K562 (cell line): ENCODE results near the gene HPD. TPM values are rescaled to one million over a fixed set of nuclear protein-coding genes. Genes with fewer than 3 reads are reported as not detected.

Experiments used
- ATAC-seq: fragments of 200-7000 bp; cut with Tn5 transposase; 3 replicates; pipeline ENCODE4 v1.9.1; 2020; ENCODE audit warnings: moderate library complexity
- BruUV-seq: library from RNA; stranded (reverse); fragments of 400-500 nt; replicated peaks from 2 replicates; lab custom pipeline; 2021; lab: Mats Ljungman, UMichigan
- CTCF ChIA-PET: fragments of 300-600 bp; formaldehyde crosslinking; extraction: SDS; loops from one replicate; lab custom pipeline; 2021; ENCODE audit warnings: low intra/inter-chr PET ratio; lab: Yijun Ruan, JAX
- POLR2A ChIA-PET: fragments of 300-600, 350-650 bp; sonication (Branson Sonifier 250); formaldehyde crosslinking; extraction: SDS; loops from one replicate; lab custom pipeline; 2021; ENCODE audit warnings: antibody characterized with exemption, inconsistent platforms; lab: Yijun Ruan, JAX
- DNase-seq, 4 experiments: peaks; one replicate each; pipeline versions ENCODE4 v3.0.0 to v3.0.0-alpha.2; 2011 to 2018; ENCODE audit warnings: low spot score in 3 of 4, mixed read lengths in 3 of 4; ENCODE audit errors: extremely low read depth in 1 of 4
- FAIRE-seq: peaks from 2 replicates; lab custom pipeline; 2011; peaks lifted over from hg19 to GRCh38; lab: Jason Lieb, UNC
- H2AFZ ChIP-seq: 2 replicates; pipeline ENCODE4 v1.6.0; 2011; ENCODE audit warnings: low read depth, low read length, control low read depth, inconsistent platforms
- H3K27ac ChIP-seq: fragments of 200-600 bp; 3 replicates; pipeline ENCODE4 v1.8.0; 2011; ENCODE audit warnings: low read depth, mild to moderate bottlenecking, control low read depth, inconsistent platforms, low read length, moderate library complexity, mixed read lengths; ENCODE audit errors: extremely low read depth
- H3K27me3 ChIP-seq, 2 experiments: fragments of 300-600 bp in 1 of 2; 2 replicates in 1 of 2; 3 replicates in 1 of 2; pipeline versions ENCODE4 v1.6.0 to v1.8.0; 2011; ENCODE audit warnings: inconsistent platforms in 2 of 2, low read length in 2 of 2, mild to moderate bottlenecking in 1 of 2, mixed read lengths in 1 of 2, moderate library complexity in 1 of 2; ENCODE audit not compliant: control insufficient read depth in 2 of 2, insufficient read depth in 2 of 2
- H3K36me3 ChIP-seq: fragments of 300-600 bp; 3 replicates; pipeline ENCODE4 v1.8.0; 2011; ENCODE audit warnings: mild to moderate bottlenecking, low read length, inconsistent platforms; ENCODE audit not compliant: control insufficient read depth, insufficient read depth
- H3K4me1 ChIP-seq, 2 experiments: fragments of 200-600 bp in 1 of 2; replicated peaks in 1 of 2; 2 replicates in 1 of 2; 3 replicates in 1 of 2; pipeline versions ENCODE4 v1.5.1 to v1.8.0; 2011; ENCODE audit warnings: inconsistent platforms in 2 of 2, low read length in 2 of 2, mild to moderate bottlenecking in 1 of 2, mixed read lengths in 1 of 2, moderate library complexity in 1 of 2; ENCODE audit not compliant: control insufficient read depth in 2 of 2, insufficient read depth in 2 of 2
- H3K4me2 ChIP-seq: 2 replicates; pipeline ENCODE4 v1.6.1; 2011; ENCODE audit warnings: low read length, control low read depth, inconsistent platforms, mixed read lengths; ENCODE audit not compliant: insufficient read depth
- H3K4me3 ChIP-seq: fragments of 200-600 bp; sonication (generic), shearing (Covaris generic); 2 replicates; pipeline ENCODE4 v1.5.1; 2016; ENCODE audit warnings: control low read depth, inconsistent platforms
- H3K79me2 ChIP-seq: fragments of 200-600 bp; 3 replicates; pipeline ENCODE4 v1.8.0; 2011; ENCODE audit warnings: low read length, inconsistent platforms; ENCODE audit not compliant: control insufficient read depth, insufficient read depth
- H3K9ac ChIP-seq, 2 experiments: 2 replicates each; pipeline versions ENCODE4 v1.6.0 to v1.6.1; 2011; ENCODE audit warnings: low read depth in 2 of 2, low read length in 2 of 2, control low read depth in 1 of 2, inconsistent platforms in 1 of 2, mild to moderate bottlenecking in 1 of 2, mixed read lengths in 1 of 2; ENCODE audit not compliant: insufficient read depth in 1 of 2
- H3K9me1 ChIP-seq: one replicate; pipeline ENCODE4 v1.6.0; 2011; ENCODE audit warnings: inconsistent platforms, mild to moderate bottlenecking, low read length, moderate library complexity; ENCODE audit not compliant: control insufficient read depth, insufficient read depth
- H3K9me3 ChIP-seq: replicated peaks from 2 replicates; pipeline ENCODE4 v1.5.1; 2011; ENCODE audit warnings: low read depth, low read length, inconsistent platforms; ENCODE audit not compliant: control insufficient read depth, insufficient read depth
- H4K20me1 ChIP-seq: replicated peaks from 2 replicates; pipeline ENCODE4 v1.6.1; 2011; ENCODE audit warnings: low read length, inconsistent platforms, mixed read lengths; ENCODE audit not compliant: control insufficient read depth, insufficient read depth
- ARID1B ChIP-seq: fragments of 450-650 bp; IDR thresholded peaks from 2 replicates; pipeline ENCODE4 v1.6.1; 2016; ENCODE audit warnings: antibody characterized with exemption, mild to moderate bottlenecking, inconsistent platforms
- ATF1 ChIP-seq, 2 experiments: fragments of 450-650 bp in 1 of 2; IDR thresholded peaks; 2 replicates each; pipeline ENCODE4 v1.6.1; 2016; ENCODE audit warnings: missing compliant biosample characterization in 1 of 2, missing genetic modification characterization in 1 of 2
- CCAR2 ChIP-seq: fragments of 200-400 bp; formaldehyde crosslinking; IDR thresholded peaks from 2 replicates; pipeline ENCODE4 v1.6.1; 2017; ENCODE audit warnings: mild to moderate bottlenecking, low read depth, low read length
- ETS2 ChIP-seq: IDR thresholded peaks from 2 replicates; pipeline ENCODE4 v1.6.1; 2016; ENCODE audit warnings: borderline replicate concordance, missing genetic modification characterization, mild to moderate bottlenecking, moderate library complexity, missing compliant biosample characterization; ENCODE audit not compliant: poor library complexity, severe bottlenecking
- FOXK1 ChIP-seq: sonication (generic); formaldehyde crosslinking; IDR thresholded peaks from 2 replicates; pipeline ENCODE4 v1.8.0; 2022; ENCODE audit warnings: missing genetic modification reagents, mild to moderate bottlenecking, borderline replicate concordance
- FOXP1 ChIP-seq: sonication (generic); formaldehyde crosslinking; IDR thresholded peaks from 2 replicates; pipeline ENCODE4 v1.8.0; 2022; ENCODE audit warnings: mild to moderate bottlenecking, missing genetic modification reagents
- GATA2 ChIP-seq: sonication (generic); formaldehyde crosslinking; IDR thresholded peaks from 2 replicates; pipeline ENCODE4 v1.4.0; 2020; ENCODE audit warnings: mild to moderate bottlenecking, missing genetic modification reagents
- HIVEP1 ChIP-seq: fragments of 250-450 bp; sonication (Bioruptor Pico); IDR thresholded peaks from 2 replicates; pipeline ENCODE4 v1.4.0; 2020; ENCODE audit warnings: mild to moderate bottlenecking
- ILF3 ChIP-seq: fragments of 450-650 bp; IDR thresholded peaks from 2 replicates; pipeline ENCODE4 v1.6.1; 2018; ENCODE audit warnings: antibody characterized with exemption, mild to moderate bottlenecking, moderate library complexity, borderline replicate concordance
- KDM1A ChIP-seq, 2 experiments: fragments of 450-650 bp; IDR thresholded peaks; 2 replicates each; pipeline ENCODE4 v1.6.1; 2016; ENCODE audit warnings: mild to moderate bottlenecking in 2 of 2
- NRF1 ChIP-seq, 2 experiments: fragments of 450-650 bp; IDR thresholded peaks in 1 of 2; conservative IDR thresholded peaks in 1 of 2; 2 replicates each; pipeline ENCODE4 v1.6.1; 2014; ENCODE audit warnings: mild to moderate bottlenecking in 2 of 2
- POLR3A ChIP-seq: IDR thresholded peaks from 2 replicates; pipeline ENCODE4 v1.6.1; 2011; ENCODE audit warnings: borderline replicate concordance, mild to moderate bottlenecking, moderate library complexity; ENCODE audit not compliant: insufficient read length, insufficient read depth; ENCODE audit errors: extremely low read depth
- PTRF ChIP-seq: fragments of 450-650 bp; IDR thresholded peaks from 2 replicates; pipeline ENCODE4 v1.6.1; 2016; ENCODE audit warnings: mild to moderate bottlenecking, missing genetic modification characterization, missing compliant biosample characterization
- TRIM24 ChIP-seq, 2 experiments: fragments of 450-650 bp; IDR thresholded peaks; 2 replicates each; pipeline ENCODE4 v1.6.1; 2016
- ZKSCAN1 ChIP-seq: fragments of 150-350 bp; IDR thresholded peaks from 2 replicates; pipeline ENCODE4 v1.6.1; 2016; ENCODE audit warnings: low read depth, low read length
- ZMIZ1 ChIP-seq, 2 experiments: fragments of 150-350 bp in 1 of 2; IDR thresholded peaks; 2 replicates each; pipeline ENCODE4 v1.6.1; 2012 to 2016; ENCODE audit warnings: low read depth in 2 of 2, low read length in 2 of 2, mild to moderate bottlenecking in 1 of 2, moderate library complexity in 1 of 2
- ZNF134 ChIP-seq: fragments of 250-450 bp; sonication (Bioruptor Pico); conservative IDR thresholded peaks from 2 replicates; pipeline ENCODE4 v1.4.0; 2020
- ZNF354B ChIP-seq: fragments of 250-450 bp; sonication (Bioruptor Pico); IDR thresholded peaks from 2 replicates; pipeline ENCODE4 v1.4.0; 2020
- ZNF699 ChIP-seq: fragments of 250-450 bp; sonication (Bioruptor Pico); IDR thresholded peaks from 2 replicates; pipeline ENCODE4 v1.8.0; 2021; ENCODE audit warnings: mild to moderate bottlenecking, moderate library complexity; ENCODE audit not compliant: insufficient replicate concordance
- ZNF707 ChIP-seq: fragments of 250-450 bp; sonication (Bioruptor Pico); conservative IDR thresholded peaks from 2 replicates; pipeline ENCODE4 v1.8.0; 2022; ENCODE audit warnings: inconsistent platforms, mild to moderate bottlenecking, moderate library complexity
- WGBS: fragments of 100-300 bp; shearing (Covaris generic); methylation state at CpG from one replicate; pipeline ENCODE4 v1.1.6; 2016; ENCODE audit warnings: low coverage, mixed read lengths; ENCODE audit not compliant: insufficient coverage; ENCODE audit errors: missing lambda C conversion rate; 5-methylcytosine and 5-hydroxymethylcytosine counted together
- in situ Hi-C: fragments of 300-500 bp; cut with MboI; formaldehyde crosslinking; loops from 4 replicates; pipeline ENCODE4 v1.15.0; 2018; ENCODE audit warnings: inconsistent platforms, mixed read lengths
- intact Hi-C: fragments of 100-400 bp; cut with micrococcal nuclease; formaldehyde crosslinking; loops from 2 replicates; pipeline ENCODE4 v1.14.2; 2022
- polyA plus RNA-seq, 8 experiments: library from polyadenylated mRNA; depleted of rRNA in 4 of 8; stranded (reverse) in 5 of 8; unstranded in 3 of 8; fragments of >200 nt; fragmentation: Nextera tagmentation in 2 of 8; fragmentation: Illumina TruSeq in 1 of 8; extraction: Ambion mirVana in 2 of 8; extraction: Trizol in 1 of 8; gene quantifications; 2 replicates each; pipeline versions ENCODE4 v1.2.1 to v1.2.3, GENCODE V29; 2011 to 2014; ENCODE audit warnings: inconsistent platforms in 1 of 8, missing spikeins in 1 of 8
- total RNA-seq, 7 experiments: library from RNA; depleted of rRNA in 6 of 7; stranded (reverse); fragments of >200 nt in 6 of 7; fragmentation: Illumina TruSeq in 2 of 7; extraction: Trizol in 2 of 7; gene quantifications; 2 replicates each; pipeline versions ENCODE4 v1.2.1 to v1.2.3, GENCODE V29; 2011 to 2021; ENCODE audit warnings: low replicate concordance in 1 of 7

The HPD gene
- total and polyA plus RNA-seq, 9 of the 15 experiments (the other 6 are each of a cell fraction or from before 2014, with no cell fraction given), result 0.06 to 0.29 (median 0.07) TPM; not detected in 4

- BruUV-seq, result no TSS peak
- CTCF ChIA-PET, result interaction anchor here (0.5 kb wide), 1 partner anchor 85 kb away, joined by 3 read pairs; no protein-coding TSS in a partner anchor
- 4% methylated on average over 11 of the region's 11 CpGs for WGBS
- no peaks in the 10 kb centered on the region for H3K36me3 ChIP-seq
- no peaks in the 10 kb centered on the region for H3K27me3 ChIP-seq
- H3K9me3 ChIP-seq, result no peaks in the 10 kb centered on the region
- no peak overlapping the region for H3K27ac ChIP-seq
- in situ Hi-C loops, result no loop called here
- POLR2A ChIA-PET, result interaction anchor here (0.6 to 2.3 kb wide), 6 partner anchors 9 to 218 kb away, joined by 3 to 9 read pairs (median 4); partner anchors contain the start of gene PSMD9
- peak overlapping the region; percentile 54 for H3K4me2 ChIP-seq
- no peaks in the 10 kb centered on the region for H4K20me1 ChIP-seq
- no peaks in the 10 kb centered on the region for H3K79me2 ChIP-seq
- DNase-seq (peak in 1 of 4 experiments; percentile 50), FAIRE-seq (peak; percentile 91), ATAC-seq (peak; percentile 74)
- peak overlapping the region in 1 of 2 experiments; percentile 59; a peak in 1 of 4 replicates for H3K9ac ChIP-seq
- H3K4me1 ChIP-seq, result peaks cover 8 to 9% of the 10 kb centered on the region in 2 experiments; a peak in 4 of 5 replicates
- no peak overlapping the region for H3K4me3 ChIP-seq
- no peaks in the 10 kb centered on the region for H3K9me1 ChIP-seq
- H2AFZ ChIP-seq, result peak overlapping the region; percentile 42
- intact Hi-C loops, result no loop called here
- TF ChIP-seq POLR3A (no peak), ZNF699 (CRISPR knock-in tag) (no peak), TRIM24 (IDR thresholded peaks at IDR 0.05) (no peak), KDM1A (IDR thresholded peaks at IDR 0.05) (peak in 1 of 2 experiments; percentile 31; a peak in 1 of 4 replicates), ILF3 (no peak), ETS2 (tag) (no peak), ZKSCAN1 (no peak), GATA2 (CRISPR knock-in tag) (peak; percentile 62), ZNF354B (CRISPR knock-in tag) (no peak), ZNF134 (no peak), ZNF707 (no peak), ATF1 (CRISPR knock-in tag; IDR thresholded peaks at IDR 0.05) (no peak), ATF1 (tag; IDR thresholded peaks at IDR 0.05) (no peak), CCAR2 (no peak), FOXP1 (no peak), ARID1B (0 out of 2 replicates have a peak, but pooled peaks have one; percentile 19), ZMIZ1 (IDR thresholded peaks at IDR 0.05; ENCODE audit: low read depth in 2 of 2, low read length in 2 of 2) (no peak), FOXK1 (CRISPR knock-in tag) (no peak), NRF1 (conservative IDR thresholded peaks at IDR 0.05 in 1 of 2, IDR thresholded peaks at IDR 0.05 in 1 of 2) (0 out of 4 replicates have a peak, but pooled peaks of 1 of the 2 experiments have one; percentile 13), PTRF (tag) (no peak), HIVEP1 (CRISPR knock-in tag) (no peak)
These were observed 3.1 kb upstream of the HPD start for GRCh38 chr12:121861636-121862254.
